IPS-20b (cell line): ENCODE results near the gene GLYATL1.
"Not testable (repeated sequence)": the region's sequence is repeated elsewhere in the genome, so short reads cannot be mapped to it uniquely, and the experiment has no call there.

Source experiments
- H3K27ac ChIP-seq: one replicate; pipeline ENCODE4 v1.5.1; 2013; ENCODE audit warnings: low read length
- H3K27me3 ChIP-seq: 2 replicates; pipeline ENCODE4 v1.6.1; 2013; ENCODE audit warnings: mild to moderate bottlenecking, low read length, inconsistent platforms; ENCODE audit not compliant: insufficient read depth
- H3K36me3 ChIP-seq: 2 replicates; pipeline ENCODE4 v1.6.1; 2013; ENCODE audit warnings: low read depth, mild to moderate bottlenecking, inconsistent platforms, low read length, moderate library complexity; ENCODE audit not compliant: insufficient read depth
- H3K4me1 ChIP-seq: 2 replicates; pipeline ENCODE4 v1.6.1; 2013; ENCODE audit warnings: mild to moderate bottlenecking, control low read depth, inconsistent platforms, low read length, moderate library complexity; ENCODE audit not compliant: insufficient read depth
- H3K4me3 ChIP-seq: 2 replicates; pipeline ENCODE4 v1.5.1; 2013; ENCODE audit warnings: mild to moderate bottlenecking, low read length, inconsistent platforms
- H3K9ac ChIP-seq: 2 replicates; pipeline ENCODE4 v1.6.1; 2013; ENCODE audit warnings: low read depth, mild to moderate bottlenecking, inconsistent platforms, low read length, moderate library complexity
- H3K9me3 ChIP-seq: 2 replicates; pipeline ENCODE4 v1.6.1; 2013; ENCODE audit warnings: mild to moderate bottlenecking, low read depth, low read length, inconsistent platforms; ENCODE audit not compliant: insufficient read depth

Gene GLYATL1

GRCh38 chr11:59000003-59000402 is 60.7 kb downstream of the GLYATL1 start:
- no peaks in the 10 kb centered on the region for H3K27me3 ChIP-seq
- no peak overlapping the region for H3K4me3 ChIP-seq
- no peaks in the 10 kb centered on the region for H3K9me3 ChIP-seq
- no peak overlapping the region for H3K9ac ChIP-seq
- H3K27ac ChIP-seq: no peak overlapping the region
- H3K4me1 ChIP-seq: no peaks in the 10 kb centered on the region
- H3K36me3 ChIP-seq: no peaks in the 10 kb centered on the region

- not testable (repeated sequence) for H3K27ac ChIP-seq, H3K4me3 ChIP-seq, H3K9me3 ChIP-seq, H3K36me3 ChIP-seq, H3K9ac ChIP-seq, H3K27me3 ChIP-seq, H3K4me1 ChIP-seq
These were observed 62.7 kb downstream of the GLYATL1 start for GRCh38 chr11:59002006-59002405.
